PFSK-1 (cell line): ENCODE measurements around the gene NKAIN2.

Experiments used
- FOXP2 ChIP-seq: optimal IDR thresholded peaks from 2 replicates; pipeline ENCODE3; 2011; ENCODE audit warnings: borderline replicate concordance, control low read depth, inconsistent platforms; ENCODE audit not compliant: insufficient read depth; ENCODE audit errors: extremely low read length, extremely low read depth
- POLR2AphosphoS5 ChIP-seq: IDR thresholded peaks from 2 replicates; pipeline ENCODE4 v1.6.1; 2012; ENCODE audit warnings: low read depth, mild to moderate bottlenecking, control low read depth, low read length, moderate library complexity
- SIN3A ChIP-seq: IDR thresholded peaks from 2 replicates; pipeline ENCODE4 v1.6.1; 2012; ENCODE audit warnings: mild to moderate bottlenecking, low read length, moderate library complexity, borderline replicate concordance; ENCODE audit not compliant: insufficient read depth
- TAF1 ChIP-seq: IDR thresholded peaks from 2 replicates; pipeline ENCODE4 v1.6.1; 2012; ENCODE audit warnings: low read length, control low read depth, borderline replicate concordance; ENCODE audit not compliant: insufficient read depth
- TF ChIP-seq, protein P1 (sequence below), 2 experiments: IDR thresholded peaks; 2 replicates each; pipeline versions ENCODE4 v1.6.1 to v1.8.0; 2011 to 2012; ENCODE audit warnings: low read depth in 2 of 2, low read length in 2 of 2, control low read depth in 1 of 2, inconsistent platforms in 1 of 2, mild to moderate bottlenecking in 1 of 2, moderate library complexity in 1 of 2; ENCODE audit not compliant: insufficient read depth in 1 of 2

DNA sequence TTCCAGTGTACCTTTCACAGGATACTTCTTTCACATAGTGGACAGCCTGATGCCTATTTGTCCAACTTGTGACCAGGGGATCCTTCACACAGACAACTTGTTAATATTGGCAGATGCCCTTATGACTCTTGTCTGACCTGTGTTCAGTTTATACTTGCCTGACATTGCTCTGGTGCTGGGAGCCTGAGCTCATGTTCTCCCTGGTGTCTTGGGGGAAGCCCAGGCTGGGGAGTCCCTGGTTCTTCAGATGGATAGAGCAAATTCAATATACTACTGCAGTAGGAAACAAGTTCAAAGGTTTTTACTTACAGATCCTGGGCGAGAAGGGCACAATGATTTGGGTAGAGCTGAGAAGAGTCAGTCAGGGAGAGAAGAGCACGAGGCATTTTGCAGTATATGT, 76.1 kb downstream of the NKAIN2 start:
- TF ChIP-seq POLR2AphosphoS5: no peak
- no peak for TF ChIP-seq TAF1
- TF ChIP-seq, protein P1, sequence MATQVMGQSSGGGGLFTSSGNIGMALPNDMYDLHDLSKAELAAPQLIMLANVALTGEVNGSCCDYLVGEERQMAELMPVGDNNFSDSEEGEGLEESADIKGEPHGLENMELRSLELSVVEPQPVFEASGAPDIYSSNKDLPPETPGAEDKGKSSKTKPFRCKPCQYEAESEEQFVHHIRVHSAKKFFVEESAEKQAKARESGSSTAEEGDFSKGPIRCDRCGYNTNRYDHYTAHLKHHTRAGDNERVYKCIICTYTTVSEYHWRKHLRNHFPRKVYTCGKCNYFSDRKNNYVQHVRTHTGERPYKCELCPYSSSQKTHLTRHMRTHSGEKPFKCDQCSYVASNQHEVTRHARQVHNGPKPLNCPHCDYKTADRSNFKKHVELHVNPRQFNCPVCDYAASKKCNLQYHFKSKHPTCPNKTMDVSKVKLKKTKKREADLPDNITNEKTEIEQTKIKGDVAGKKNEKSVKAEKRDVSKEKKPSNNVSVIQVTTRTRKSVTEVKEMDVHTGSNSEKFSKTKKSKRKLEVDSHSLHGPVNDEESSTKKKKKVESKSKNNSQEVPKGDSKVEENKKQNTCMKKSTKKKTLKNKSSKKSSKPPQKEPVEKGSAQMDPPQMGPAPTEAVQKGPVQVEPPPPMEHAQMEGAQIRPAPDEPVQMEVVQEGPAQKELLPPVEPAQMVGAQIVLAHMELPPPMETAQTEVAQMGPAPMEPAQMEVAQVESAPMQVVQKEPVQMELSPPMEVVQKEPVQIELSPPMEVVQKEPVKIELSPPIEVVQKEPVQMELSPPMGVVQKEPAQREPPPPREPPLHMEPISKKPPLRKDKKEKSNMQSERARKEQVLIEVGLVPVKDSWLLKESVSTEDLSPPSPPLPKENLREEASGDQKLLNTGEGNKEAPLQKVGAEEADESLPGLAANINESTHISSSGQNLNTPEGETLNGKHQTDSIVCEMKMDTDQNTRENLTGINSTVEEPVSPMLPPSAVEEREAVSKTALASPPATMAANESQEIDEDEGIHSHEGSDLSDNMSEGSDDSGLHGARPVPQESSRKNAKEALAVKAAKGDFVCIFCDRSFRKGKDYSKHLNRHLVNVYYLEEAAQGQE (IDR thresholded peaks at IDR 0.05; ENCODE audit: insufficient read depth in 1 of 2, low read depth in 2 of 2, low read length in 2 of 2): no peak
- TF ChIP-seq SIN3A: no peak
- no peak for TF ChIP-seq FOXP2
